GM19239 (cell line): ENCODE data around the gene SGSM2.

Source experiments
- DNase-seq: peaks from one replicate; pipeline ENCODE4 v3.0.0; 2011; ENCODE audit warnings: low spot score; ENCODE audit not compliant: insufficient read length
- FAIRE-seq: peaks from 2 replicates; lab custom pipeline; 2011; peaks lifted over from hg19 to GRCh38; lab: Jason Lieb, UNC

SGSM2 gene

DNA sequence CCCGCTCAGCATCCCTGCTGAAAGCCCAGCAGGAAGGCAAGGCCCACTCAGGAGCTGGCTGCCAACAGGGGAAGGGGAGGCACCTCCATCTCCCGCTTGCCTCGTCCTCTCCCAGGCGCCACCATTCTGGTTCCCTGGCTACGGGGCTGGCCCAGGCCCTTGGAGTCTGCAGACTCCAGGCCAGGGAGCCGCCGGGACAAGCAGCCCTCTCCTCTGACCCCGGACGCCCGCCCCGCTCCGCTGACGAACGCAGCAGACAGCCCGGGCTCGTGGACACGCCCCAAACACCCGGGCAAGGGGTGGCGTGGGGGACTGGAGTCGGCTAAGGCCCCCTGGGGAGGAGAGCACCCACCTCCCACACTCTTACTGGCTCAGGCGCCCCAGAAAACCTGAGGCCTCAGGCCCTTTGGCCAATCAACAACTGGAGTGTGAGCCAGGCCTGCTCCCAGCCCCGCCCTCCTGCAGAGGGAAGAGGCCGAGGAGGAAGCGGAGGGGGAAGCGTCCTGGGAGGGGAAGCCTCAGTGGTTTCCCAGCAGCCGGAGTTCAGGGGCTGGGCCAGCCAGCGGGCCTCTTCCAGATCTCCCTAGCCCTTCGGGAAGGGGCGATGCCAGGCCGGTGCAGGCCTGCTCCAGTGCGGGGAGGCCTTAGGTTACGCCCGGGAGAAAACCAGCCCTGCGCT, 59.4 kb downstream of the SGSM2 start:
- FAIRE-seq = peak; percentile 88

GRCh38 chr17:2397247-2398171, 60.2 kb downstream of the SGSM2 start:
- FAIRE-seq (peak; percentile 62), DNase-seq (no peak)

More for the DNA sequence above, 59.4 kb downstream of the SGSM2 start:
- peak; percentile 59 for DNase-seq

- DNase-seq (no peak), FAIRE-seq (no peak)
Measured at GRCh38 chr17:2398182-2398581, 60.9 kb downstream of the SGSM2 start.

GRCh38 chr17:2398655-2399571, 61.6 kb downstream of the SGSM2 start:
- FAIRE-seq = no peak
- no peak for DNase-seq

- FAIRE-seq = peak; percentile 96
- DNase-seq = peak; percentile 84
Measured at GRCh38 chr17:2399572-2400473, 62.5 kb downstream of the SGSM2 start.

- FAIRE-seq = peak; percentile 28
- DNase-seq = no peak
Measured at GRCh38 chr17:2400474-2400866, 63.2 kb downstream of the SGSM2 start.

GRCh38 chr17:2400877-2401425, 63.6 kb downstream of the SGSM2 start, which contains the start of gene MNT:
Gene MNT (minus strand): TSS chr17:2401060. CDS start chr17:2400712, 348 bp downstream.
- FAIRE-seq = no peak
- DNase-seq = peak; percentile 81

- DNase-seq (peak; percentile 95), FAIRE-seq (peak; percentile 99)
Measured at GRCh38 chr17:2401426-2402221, 64.3 kb downstream of the SGSM2 start.

- DNase-seq (no peak), FAIRE-seq (peak; percentile 53)
Measured at GRCh38 chr17:2402544-2402943, 65.2 kb downstream of the SGSM2 start.

- FAIRE-seq (no peak), DNase-seq (no peak)
Measured at GRCh38 chr17:2403044-2403443, 65.7 kb downstream of the SGSM2 start.

DNA sequence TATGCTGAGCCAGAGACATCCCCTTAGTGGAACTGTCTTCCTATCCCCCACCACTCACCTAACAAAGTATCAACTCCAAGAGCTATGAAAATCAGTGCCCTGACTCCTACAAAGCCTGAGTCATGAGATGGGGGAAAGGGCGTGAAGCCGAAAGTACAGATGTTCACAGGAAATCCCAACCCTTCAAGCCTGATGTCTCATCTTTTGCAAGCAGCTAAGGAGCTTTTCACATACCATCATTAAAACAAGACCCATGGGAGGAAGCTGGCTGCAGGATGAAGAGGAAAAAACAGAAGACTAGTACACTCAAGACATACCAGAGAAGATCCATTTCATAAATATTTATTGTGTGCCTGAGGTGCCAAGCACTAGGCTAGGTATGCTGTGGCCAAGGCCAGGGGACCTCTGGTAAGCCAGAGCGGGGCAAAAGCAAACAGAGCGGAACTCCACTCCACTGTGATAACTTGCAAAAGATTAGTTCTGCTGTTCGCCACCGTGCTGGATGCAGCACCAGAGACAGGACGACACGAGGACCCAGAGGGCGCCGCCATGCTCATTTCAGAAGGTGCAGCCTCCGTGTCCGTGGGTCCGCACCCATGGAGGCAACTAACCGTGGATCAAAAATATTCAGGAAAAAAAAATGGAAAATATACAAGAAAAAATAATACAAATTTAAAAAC, 68.1 kb downstream of the SGSM2 start:
- no peak for FAIRE-seq

DNA sequence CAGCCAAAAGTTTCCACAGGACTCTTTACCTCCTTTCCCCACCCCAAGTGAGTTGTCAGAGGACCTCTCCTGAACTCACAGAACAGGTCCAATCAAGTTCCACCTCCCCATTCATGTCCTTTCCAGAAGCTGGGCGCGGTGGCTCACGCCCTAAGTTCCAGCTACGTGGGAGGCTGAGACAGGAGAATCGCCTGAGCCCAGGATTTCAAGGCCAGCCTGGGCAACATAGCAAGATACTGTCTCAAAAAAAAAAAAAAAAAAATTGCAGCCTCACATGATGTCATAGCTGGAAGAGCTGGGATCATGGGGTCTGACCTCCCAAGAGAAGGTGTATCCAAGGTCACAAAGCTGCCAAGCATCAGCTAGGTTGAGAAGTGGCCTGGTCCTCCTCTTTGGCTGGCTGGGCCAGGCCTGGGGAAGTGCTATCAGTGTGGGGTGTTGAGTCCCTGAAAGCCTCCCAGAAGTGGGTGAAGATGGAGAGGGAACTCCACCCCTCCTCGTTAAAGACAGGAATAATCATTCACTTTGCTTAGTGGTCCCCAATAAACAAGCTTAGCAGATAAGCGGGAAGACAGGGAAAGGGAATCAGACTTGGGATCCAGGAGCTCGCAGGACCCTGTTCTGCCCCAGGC, 69.1 kb downstream of the SGSM2 start:
- FAIRE-seq = no peak

More for the DNA sequence above, 68.1 kb downstream of the SGSM2 start:
- DNase-seq = no peak

DNA sequence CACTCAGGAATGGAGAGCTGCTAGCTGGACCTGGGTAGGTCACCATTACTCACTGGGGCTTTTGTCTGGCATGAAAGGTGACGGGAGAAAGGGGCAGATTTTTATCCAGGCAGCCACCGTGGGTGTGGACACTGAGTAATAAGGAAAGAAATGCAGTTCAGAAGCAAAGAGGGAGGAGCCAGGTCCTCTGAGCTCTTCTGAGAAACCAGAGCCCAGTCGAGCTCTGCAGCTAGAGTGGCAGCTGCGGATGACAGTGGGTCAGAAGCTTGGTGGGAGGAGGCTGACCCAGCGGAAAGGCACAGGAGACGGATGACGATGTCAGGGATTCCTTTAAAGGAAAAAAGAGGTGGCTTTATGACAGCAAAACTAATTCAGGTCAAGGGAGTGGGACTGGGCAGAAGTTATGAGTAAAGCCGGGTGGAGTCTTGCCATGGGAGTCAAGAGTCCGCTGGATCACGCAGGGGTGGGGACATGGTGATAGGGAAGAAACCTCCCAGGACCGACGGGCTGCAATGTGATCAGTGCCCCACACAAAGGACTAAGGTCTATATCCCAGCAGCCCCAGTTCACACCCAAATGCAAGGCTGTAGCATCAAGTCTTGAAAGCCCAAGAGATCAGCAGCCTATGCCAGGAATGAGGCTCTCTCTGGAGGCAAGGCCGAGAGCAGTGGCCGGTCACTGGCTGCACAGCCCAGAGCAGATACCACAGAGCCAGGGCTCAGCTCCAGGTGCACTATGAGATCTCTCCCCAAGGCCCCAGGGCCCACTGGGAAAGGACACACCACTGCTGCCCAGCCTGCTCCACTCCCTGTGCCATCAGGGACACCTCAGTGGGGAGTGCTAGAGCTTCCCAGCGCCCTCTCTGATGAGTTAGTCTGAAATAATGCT, 69.8 kb downstream of the SGSM2 start:
- FAIRE-seq = no peak
- DNase-seq = no peak

More for the DNA sequence above, 69.1 kb downstream of the SGSM2 start:
- no peak for DNase-seq

DNA sequence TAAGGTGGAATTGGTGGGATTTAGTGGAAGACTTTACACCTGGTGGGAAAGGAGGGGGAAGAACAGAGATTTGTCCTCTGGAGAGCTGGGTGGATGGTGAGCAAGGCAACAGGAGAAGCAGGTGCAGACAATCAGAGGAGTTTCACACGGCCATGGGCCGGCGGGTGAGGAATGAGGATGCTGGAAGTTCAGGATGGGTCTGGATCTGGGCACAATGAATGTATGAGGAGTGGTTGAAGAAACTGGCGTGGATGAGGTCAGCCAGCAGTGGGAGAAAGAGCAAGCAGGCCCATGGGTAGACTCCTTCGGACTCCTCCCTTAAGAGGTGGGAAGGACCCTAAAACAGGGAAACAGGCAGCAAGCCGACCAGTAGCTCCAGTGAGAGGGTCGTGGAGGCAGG, 73.7 kb downstream of the SGSM2 start:
- DNase-seq (no peak), FAIRE-seq (no peak)

GRCh38 chr17:2412561-2413021, 75.3 kb downstream of the SGSM2 start:
- no peak for DNase-seq
- FAIRE-seq = no peak

GRCh38 chr17:2414446-2415064, 77.3 kb downstream of the SGSM2 start:
- FAIRE-seq = no peak

More at GRCh38 chr17:2414446-2415064, 77.3 kb downstream of the SGSM2 start:
- DNase-seq = no peak
